Activated naive CD8-positive, alpha-beta T cell treated with anti-CD3 and anti-CD28 coated beads, Interleukin-2, amount 10 ng/mL, durations not matched to agents 7 days and 5 days (primary cell): ENCODE data around the gene GLMP. TPM values are rescaled to one million over a fixed set of nuclear protein-coding genes. Genes with fewer than 3 reads are reported as not detected.

Experiments
- ATAC-seq: fragments of 150-1000 bp; cut with Tn5 transposase; one replicate; pipeline ENCODE4 v1.10.0; 2021; ENCODE audit warnings: low read depth, moderate library complexity
- POLR2A ChIA-PET: fragments of 350-600 bp; sonication (Branson Sonifier 250); formaldehyde crosslinking; loops from one replicate; lab custom pipeline; 2021; ENCODE audit warnings: antibody characterized with exemption; lab: Charles Lee
- DNase-seq: peaks from one replicate; pipeline ENCODE4 v3.0.0; 2021
- H3K27ac Mint-ChIP-seq: one replicate; pipeline ENCODE4 v1.8.0; 2022; ENCODE audit warnings: mild to moderate bottlenecking, mixed read lengths
- H3K27me3 Mint-ChIP-seq: one replicate; pipeline ENCODE4 v1.8.0; 2022; ENCODE audit warnings: mild to moderate bottlenecking, moderate library complexity, mixed read lengths
- H3K36me3 Mint-ChIP-seq: one replicate; pipeline ENCODE4 v1.8.0; 2021; ENCODE audit warnings: mild to moderate bottlenecking, mixed read lengths
- H3K4me1 Mint-ChIP-seq: one replicate; pipeline ENCODE4 v1.8.0; 2021; ENCODE audit warnings: mixed read lengths
- H3K4me3 Mint-ChIP-seq: one replicate; pipeline ENCODE4 v1.8.0; 2022; ENCODE audit warnings: mild to moderate bottlenecking, moderate library complexity, mixed read lengths
- H3K9me3 Mint-ChIP-seq: one replicate; pipeline ENCODE4 v1.8.0; 2021; ENCODE audit warnings: mixed read lengths
- total RNA-seq, 2 experiments: library from RNA; stranded (reverse); gene quantifications; one replicate each; pipeline ENCODE4 v1.2.3, GENCODE V29; 2021

Gene GLMP
- total RNA-seq, 2 experiments from 2014 or later = 27.5 to 27.8 TPM

DNA sequence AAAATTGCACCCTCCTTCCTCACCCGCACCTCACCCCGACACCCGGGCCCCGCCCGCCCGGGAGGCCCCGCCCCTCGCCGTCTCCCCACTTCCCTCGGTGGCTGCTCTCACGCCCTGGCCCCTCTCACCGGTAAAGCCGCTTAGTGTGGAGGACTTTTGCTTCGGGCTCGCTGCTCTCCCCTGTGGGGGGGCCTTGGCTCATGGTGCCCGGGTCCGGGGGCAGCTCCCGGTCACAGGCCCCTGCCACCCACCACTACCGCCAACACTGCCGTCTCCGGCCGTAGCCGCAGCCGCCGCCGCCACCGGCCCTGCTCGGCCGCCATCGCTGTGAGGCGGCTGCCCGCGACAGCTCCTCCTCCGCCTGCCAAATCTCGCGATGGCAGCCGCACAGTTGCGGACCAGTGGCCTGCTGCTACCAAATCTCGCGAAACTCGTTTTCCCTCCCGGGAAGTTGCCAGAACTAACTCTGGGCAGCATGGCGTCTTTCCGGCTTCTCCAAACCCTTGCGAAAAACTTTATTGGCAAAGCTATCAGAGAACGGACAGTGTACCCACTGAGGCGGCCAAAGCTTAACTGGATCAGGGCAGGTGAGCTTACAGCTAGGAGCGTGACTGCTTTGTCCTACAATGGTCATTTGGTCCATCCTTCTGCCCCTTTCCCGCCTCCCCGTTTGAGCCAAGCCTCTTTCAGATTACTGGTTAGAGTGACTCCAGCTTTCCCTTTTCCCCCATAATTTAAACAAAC lies 12.8 kb downstream of the GLMP start, which contains the start of gene SMG5:
SMG5 (minus strand) TSS at position 347 of the 744 bp plus-strand sequence; CDS start at position 202, 145 bp downstream.
- Mint-ChIP-seq H3K4me1 (peaks cover 27% of the 10 kb centered on the region), H3K4me3 (peak within 1 kb of the TSS; percentile 94), H3K27ac (peak within 1 kb of the TSS; percentile 95), H3K27me3 (no peaks in the 10 kb centered on the region), H3K9me3 (no peaks in the 10 kb centered on the region), H3K36me3 (peaks cover 12% of the 10 kb centered on the region)
- POLR2A ChIA-PET = interaction anchor here (0.6 to 4.2 kb wide), 26 partner anchors 8 to 447 kb away, joined by 3 to 24 read pairs (median 4); partner anchors contain the start of genes GLMP, KHDC4, PMF1 and SEMA4A
- DNase-seq (peak; percentile 95), ATAC-seq (peak; percentile 91)

DNA sequence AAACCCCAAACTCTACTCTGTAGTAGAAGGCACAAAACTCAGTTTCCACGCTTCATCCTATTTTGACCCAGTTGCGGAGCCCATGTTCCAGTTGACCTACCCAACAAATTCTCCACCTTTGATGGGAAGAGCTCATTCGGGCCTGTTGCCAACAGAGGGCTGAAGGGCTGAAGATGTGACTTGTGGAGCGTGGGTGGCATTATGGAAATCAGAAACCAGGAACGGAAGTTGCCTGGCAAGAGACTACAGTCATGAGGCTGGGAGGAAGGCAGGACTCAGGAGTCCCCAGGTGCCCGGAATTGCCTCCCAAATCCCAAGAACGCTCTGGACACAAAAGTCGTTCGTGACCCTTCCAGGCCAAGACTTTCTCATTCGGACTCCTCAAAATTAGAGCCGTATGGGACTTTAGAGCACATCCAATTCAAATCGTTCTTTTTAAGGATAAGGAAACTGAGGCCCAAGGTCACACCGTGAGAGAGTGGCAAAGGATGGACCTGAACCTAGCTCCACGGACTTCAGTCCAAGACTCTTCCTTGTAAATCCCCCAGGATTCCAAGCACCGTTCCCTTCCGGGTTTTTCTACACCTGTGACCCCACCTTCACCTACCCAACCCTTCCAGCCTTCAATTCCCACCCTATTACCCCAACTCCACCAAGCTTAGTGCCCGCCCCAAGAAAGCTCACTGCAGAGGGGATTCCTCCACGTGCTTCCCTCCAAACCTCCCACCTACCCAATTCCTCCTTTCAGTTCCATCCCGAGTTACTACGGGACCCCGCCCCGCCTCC lies 13.6 kb downstream of the GLMP start:
- Mint-ChIP-seq H3K27me3 (no peaks in the 10 kb centered on the region), H3K4me1 (peaks cover 29% of the 10 kb centered on the region), H3K9me3 (no peaks in the 10 kb centered on the region), H3K27ac (peak overlapping the region; percentile 95), H3K4me3 (peak overlapping the region; percentile 94), H3K36me3 (peaks cover 16% of the 10 kb centered on the region)
- POLR2A ChIA-PET = interaction anchor here (0.5 to 4.2 kb wide), 27 partner anchors 9 to 448 kb away, joined by 3 to 24 read pairs (median 4); partner anchors contain the start of genes GLMP, KHDC4, PMF1 and SEMA4A
- ATAC-seq = no peak
- no peak for DNase-seq

- POLR2A ChIA-PET = interaction anchor here (0.5 to 4.2 kb wide), 7 partner anchors 9 to 134 kb away, joined by 3 to 24 read pairs (median 8); partner anchors contain the start of genes PMF1 and SEMA4A
- H3K36me3 Mint-ChIP-seq = peaks cover 17% of the 10 kb centered on the region
- peak overlapping the region; percentile 95 for H3K27ac Mint-ChIP-seq
- peak; percentile 49 for DNase-seq
- ATAC-seq = peak; percentile 31
- H3K27me3 Mint-ChIP-seq = no peaks in the 10 kb centered on the region
- H3K4me1 Mint-ChIP-seq = peaks cover 29% of the 10 kb centered on the region
- no peaks in the 10 kb centered on the region for H3K9me3 Mint-ChIP-seq
- peak overlapping the region; percentile 94 for H3K4me3 Mint-ChIP-seq
These were observed 14.2 kb downstream of the GLMP start for GRCh38 chr1:156281281-156281680.

DNA sequence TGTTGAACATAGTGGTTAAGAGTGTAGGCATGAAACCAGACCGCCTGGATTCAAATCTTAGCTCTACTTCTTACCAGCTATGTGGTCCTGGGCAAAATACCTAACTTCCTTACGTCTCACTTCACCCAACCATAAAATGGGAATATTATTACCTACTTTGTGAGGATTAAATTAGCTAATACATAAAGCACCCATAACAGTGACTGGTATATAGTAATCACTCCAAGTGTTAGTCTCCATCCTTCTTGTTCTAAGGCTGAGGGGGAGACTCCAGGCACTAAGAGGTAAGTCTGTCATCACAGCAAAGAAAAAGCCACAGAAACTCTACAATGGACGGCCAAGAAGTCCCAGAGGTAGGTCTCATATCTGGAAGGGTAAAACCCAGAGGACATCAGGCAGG lies 15.6 kb downstream of the GLMP start:
- Mint-ChIP-seq H3K27me3 (no peaks in the 10 kb centered on the region), H3K4me3 (peak overlapping the region; percentile 2), H3K9me3 (no peaks in the 10 kb centered on the region), H3K36me3 (peaks cover 16% of the 10 kb centered on the region), H3K27ac (no peak overlapping the region), H3K4me1 (peaks cover 29% of the 10 kb centered on the region)
- no peak for DNase-seq
- POLR2A ChIA-PET = interaction anchor here (1.4 kb wide), 1 partner anchor 34 kb away, joined by 4 read pairs; no protein-coding TSS in a partner anchor
- ATAC-seq = no peak

DNA sequence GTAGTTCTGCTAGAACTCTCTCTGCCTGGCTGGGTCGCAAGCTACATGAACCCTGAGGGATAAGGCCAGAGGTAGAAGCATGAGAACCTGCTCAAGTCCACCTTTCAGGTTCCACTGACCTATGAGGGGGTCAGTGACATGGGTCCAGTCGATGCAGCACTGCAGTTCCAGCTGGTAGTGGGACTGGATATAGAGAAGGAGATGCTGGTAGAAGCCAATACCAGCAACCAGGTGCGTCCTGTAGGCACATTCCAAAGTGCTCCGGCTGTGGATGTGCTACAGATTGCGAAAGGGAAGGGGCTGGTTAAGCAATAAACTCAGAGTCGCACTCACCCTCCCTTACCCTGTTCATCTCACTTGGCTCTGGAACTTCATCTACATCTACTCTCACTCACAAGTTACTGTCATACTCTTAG lies 18.5 kb downstream of the GLMP start:
- Mint-ChIP-seq H3K4me3 (no peak overlapping the region), H3K36me3 (peaks cover 32% of the 10 kb centered on the region), H3K4me1 (peaks cover 22% of the 10 kb centered on the region), H3K27me3 (no peaks in the 10 kb centered on the region), H3K9me3 (no peaks in the 10 kb centered on the region), H3K27ac (no peak overlapping the region)
- DNase-seq (no peak), ATAC-seq (no peak)
- POLR2A ChIA-PET = interaction anchor here (1.0 kb wide), 1 partner anchor 130 kb away, joined by 3 read pairs; no protein-coding TSS in a partner anchor

DNA sequence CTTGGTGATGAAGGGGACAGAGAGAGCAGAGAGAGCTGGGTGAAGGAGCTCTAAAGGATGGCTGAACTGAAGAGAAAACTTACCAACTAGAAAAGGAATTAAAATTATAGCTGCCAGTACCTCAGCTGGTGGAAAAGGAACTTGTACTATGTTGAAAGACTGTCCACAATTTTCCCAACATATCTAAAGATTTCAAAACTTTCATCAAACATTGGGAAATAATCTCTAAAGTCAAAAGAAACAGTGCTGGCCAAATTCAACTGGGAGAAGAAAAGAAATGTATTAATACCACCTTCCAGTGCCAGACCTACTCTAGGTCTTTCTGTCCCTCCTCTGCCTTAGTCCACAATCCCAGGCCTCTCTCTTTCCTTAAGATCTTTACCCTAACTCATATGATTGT lies 18.9 kb downstream of the GLMP start:
- peaks cover 20% of the 10 kb centered on the region for H3K4me1 Mint-ChIP-seq
- POLR2A ChIA-PET = interaction anchor here (1.0 kb wide), 1 partner anchor 129 kb away, joined by 3 read pairs; no protein-coding TSS in a partner anchor

GRCh38 chr1:156270314-156270713 lies 25.2 kb downstream of the GLMP start:
- Mint-ChIP-seq H3K4me1 (peaks cover 3% of the 10 kb centered on the region), H3K4me3 (no peak overlapping the region), H3K9me3 (no peaks in the 10 kb centered on the region), H3K27me3 (no peaks in the 10 kb centered on the region), H3K27ac (no peak overlapping the region), H3K36me3 (peaks cover 49% of the 10 kb centered on the region)
- POLR2A ChIA-PET = interaction anchor here (3.9 kb wide), 1 partner anchor 12 kb away, joined by 24 read pairs; the partner anchor contains the start of genes SMG5 and TMEM79
- DNase-seq (no peak), ATAC-seq (no peak)

More for the DNA sequence above, 18.9 kb downstream of the GLMP start:
- DNase-seq (no peak), ATAC-seq (no peak)
- no peaks in the 10 kb centered on the region for H3K27me3 Mint-ChIP-seq
- no peaks in the 10 kb centered on the region for H3K9me3 Mint-ChIP-seq
- no peak overlapping the region for H3K27ac Mint-ChIP-seq
- H3K36me3 Mint-ChIP-seq = peaks cover 36% of the 10 kb centered on the region
- no peak overlapping the region for H3K4me3 Mint-ChIP-seq

- Mint-ChIP-seq H3K9me3 (no peaks in the 10 kb centered on the region), H3K27ac (no peak overlapping the region), H3K4me1 (peaks cover 1% of the 10 kb centered on the region), H3K4me3 (no peak overlapping the region), H3K27me3 (no peaks in the 10 kb centered on the region), H3K36me3 (peaks cover 51% of the 10 kb centered on the region)
- DNase-seq (no peak), ATAC-seq (no peak)
- POLR2A ChIA-PET = interaction anchor here (1.2 kb wide), 1 partner anchor 14 kb away, joined by 3 read pairs; the partner anchor contains the start of gene SMG5
These were observed 27.1 kb downstream of the GLMP start for GRCh38 chr1:156268336-156268735.

- no peaks in the 10 kb centered on the region for H3K27me3 Mint-ChIP-seq
- POLR2A ChIA-PET = no interaction called here
- H3K4me1 Mint-ChIP-seq = peaks cover 1% of the 10 kb centered on the region
- H3K9me3 Mint-ChIP-seq = no peaks in the 10 kb centered on the region
- H3K27ac Mint-ChIP-seq = no peak overlapping the region
- no peak overlapping the region for H3K4me3 Mint-ChIP-seq
- H3K36me3 Mint-ChIP-seq = peaks cover 40% of the 10 kb centered on the region
- no peak for ATAC-seq
- no peak for DNase-seq
These were observed 29.4 kb downstream of the GLMP start for GRCh38 chr1:156266051-156266450.

- peaks cover 44% of the 10 kb centered on the region for H3K36me3 Mint-ChIP-seq
- DNase-seq = no peak
- H3K27ac Mint-ChIP-seq = no peak overlapping the region
- H3K4me3 Mint-ChIP-seq = no peak overlapping the region
- no peaks in the 10 kb centered on the region for H3K27me3 Mint-ChIP-seq
- POLR2A ChIA-PET = interaction anchor here (0.6 to 1.7 kb wide), 3 partner anchors 19 to 74 kb away, joined by 4 to 9 read pairs (median 5); partner anchors contain the start of gene SMG5
- H3K4me1 Mint-ChIP-seq = peaks cover 1% of the 10 kb centered on the region
- no peak for ATAC-seq
- no peaks in the 10 kb centered on the region for H3K9me3 Mint-ChIP-seq
These were observed 32.2 kb downstream of the GLMP start for GRCh38 chr1:156263288-156263655.

DNA sequence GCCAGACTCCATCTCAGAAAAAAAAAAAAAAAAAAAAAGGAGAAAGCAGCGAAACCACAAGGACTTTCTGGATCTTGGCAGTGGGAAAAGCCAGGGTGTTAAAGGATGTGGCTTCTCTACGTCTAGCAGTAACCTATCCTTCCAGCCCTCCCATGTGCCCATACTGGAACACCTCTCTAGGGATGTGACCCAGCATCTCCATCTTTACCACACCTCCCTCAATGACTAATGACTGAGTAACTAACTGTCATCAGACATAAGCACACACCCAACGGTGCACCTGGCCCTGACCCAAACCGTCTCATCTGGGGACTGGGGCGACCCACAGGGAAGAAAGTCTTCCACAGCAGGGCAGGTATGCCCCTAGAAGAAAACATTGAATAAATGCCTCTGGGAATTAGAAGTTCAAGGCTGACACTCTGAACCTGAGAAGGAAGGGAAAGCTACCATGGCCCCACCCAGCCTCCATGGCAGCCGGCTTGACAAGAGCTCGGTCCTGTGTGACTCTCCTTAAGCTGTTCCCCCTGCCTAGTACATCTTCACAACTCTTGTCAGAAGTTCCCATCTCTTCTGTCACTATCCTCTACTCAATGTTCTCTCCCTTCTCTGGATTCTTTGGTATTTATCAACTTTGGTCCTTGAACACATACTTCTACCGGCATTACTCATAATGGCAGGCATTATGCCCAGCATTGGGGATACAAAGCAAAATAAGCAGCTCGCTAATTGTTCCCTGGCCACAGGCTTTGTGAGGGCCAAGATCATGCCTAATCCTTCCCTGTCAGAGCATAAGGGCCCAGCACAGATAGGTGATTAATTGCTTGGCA lies 32.8 kb downstream of the GLMP start:
- DNase-seq (no peak), ATAC-seq (no peak)
- H3K9me3 Mint-ChIP-seq = no peaks in the 10 kb centered on the region
- peaks cover 4% of the 10 kb centered on the region for H3K4me1 Mint-ChIP-seq
- POLR2A ChIA-PET = interaction anchor here (1.7 kb wide), 1 partner anchor 20 kb away, joined by 9 read pairs; the partner anchor contains the start of gene SMG5
- H3K4me3 Mint-ChIP-seq = no peak overlapping the region
- H3K27me3 Mint-ChIP-seq = no peaks in the 10 kb centered on the region
- peaks cover 48% of the 10 kb centered on the region for H3K36me3 Mint-ChIP-seq
- H3K27ac Mint-ChIP-seq = no peak overlapping the region

- Mint-ChIP-seq H3K9me3 (no peaks in the 10 kb centered on the region), H3K4me1 (peaks cover 16% of the 10 kb centered on the region), H3K27me3 (no peaks in the 10 kb centered on the region), H3K4me3 (no peak overlapping the region), H3K36me3 (peaks cover 44% of the 10 kb centered on the region), H3K27ac (peak overlapping the region; percentile 37)
- DNase-seq (no peak), ATAC-seq (no peak)
- POLR2A ChIA-PET = interaction anchor here (1.9 kb wide), 1 partner anchor 15 kb away, joined by 7 read pairs; no protein-coding TSS in a partner anchor
These were observed 34.6 kb downstream of the GLMP start for GRCh38 chr1:156260896-156261295.
